ENCODE measurements around the gene IFNAR2. TPM values are rescaled to one million over a fixed set of nuclear protein-coding genes. Genes with fewer than 3 reads are reported as not detected.
"Not testable (repeated sequence)": the region's sequence is repeated elsewhere in the genome, so short reads cannot be mapped to it uniquely, and the experiment has no call there.

IFNAR2 gene
- polyA plus RNA-seq, 1 experiment = 10.3 TPM

- no peaks in the 10 kb centered on the region for H3K36me3 ChIP-seq (ENCODE audit: control insufficient read depth, insufficient read depth, low read length)
- ChIA-PET CTCF (interaction anchor here (0.6 kb wide), 1 partner anchor 8 kb away, joined by 4 read pairs; no protein-coding TSS in a partner anchor), POLR2A (interaction anchor here (0.6 kb wide), 1 partner anchor 299 kb away, joined by 3 read pairs; no protein-coding TSS in a partner anchor)
- no peak for TF ChIP-seq CTCF (IDR thresholded peaks at IDR 0.05; ENCODE audit: insufficient read depth, low read depth, low read length)
- no peak overlapping the region for H3K4me3 ChIP-seq (ENCODE audit: low read depth, low read length)
- H3K27me3 ChIP-seq (ENCODE audit: control insufficient read depth, insufficient read depth, low read length) = no peaks in the 10 kb centered on the region
- DNase-seq (ENCODE audit: low read depth) = no peak
Measured at GRCh38 chr21:33238565-33239255, 9.0 kb downstream of the IFNAR2 start.

GRCh38 chr21:33239559-33240127 lies 9.9 kb downstream of the IFNAR2 start:
- H3K27me3 ChIP-seq (ENCODE audit: control insufficient read depth, insufficient read depth, low read length); CTCF ChIA-PET; H3K4me3 ChIP-seq (ENCODE audit: low read depth, low read length); H3K36me3 ChIP-seq (ENCODE audit: control insufficient read depth, insufficient read depth, low read length); POLR2A ChIA-PET; DNase-seq (ENCODE audit: low read depth): not testable (repeated sequence)

GRCh38 chr21:33240404-33240803 lies 10.7 kb downstream of the IFNAR2 start:
- no peak for DNase-seq (ENCODE audit: low read depth)
- POLR2A ChIA-PET = no interaction called here
- CTCF ChIA-PET = no interaction called here
- no peak for TF ChIP-seq CTCF (IDR thresholded peaks at IDR 0.05; ENCODE audit: insufficient read depth, low read depth, low read length)
- H3K4me3 ChIP-seq (ENCODE audit: low read depth, low read length) = no peak overlapping the region
- peaks cover 1% of the 10 kb centered on the region for H3K36me3 ChIP-seq (ENCODE audit: control insufficient read depth, insufficient read depth, low read length)
- no peaks in the 10 kb centered on the region for H3K27me3 ChIP-seq (ENCODE audit: control insufficient read depth, insufficient read depth, low read length)

GRCh38 chr21:33241846-33242245 lies 12.1 kb downstream of the IFNAR2 start:
- H3K36me3 ChIP-seq (ENCODE audit: control insufficient read depth, insufficient read depth, low read length) = peaks cover 6% of the 10 kb centered on the region
- ChIA-PET POLR2A (no interaction called here), CTCF (no interaction called here)
- no peak overlapping the region for H3K4me3 ChIP-seq (ENCODE audit: low read depth, low read length)
- TF ChIP-seq CTCF (IDR thresholded peaks at IDR 0.05; ENCODE audit: insufficient read depth, low read depth, low read length) = no peak
- H3K27me3 ChIP-seq (ENCODE audit: control insufficient read depth, insufficient read depth, low read length) = no peaks in the 10 kb centered on the region
- DNase-seq (ENCODE audit: low read depth) = no peak

GRCh38 chr21:33242846-33243245 lies 13.1 kb downstream of the IFNAR2 start:
- peaks cover 11% of the 10 kb centered on the region for H3K36me3 ChIP-seq (ENCODE audit: control insufficient read depth, insufficient read depth, low read length)
- DNase-seq (ENCODE audit: low read depth); H3K4me3 ChIP-seq (ENCODE audit: low read depth, low read length); POLR2A ChIA-PET; H3K27me3 ChIP-seq (ENCODE audit: control insufficient read depth, insufficient read depth, low read length): not testable (repeated sequence)
- CTCF ChIA-PET = interaction anchor here (1.0 kb wide), 1 partner anchor 9 kb away, joined by 3 read pairs; no protein-coding TSS in a partner anchor

- CTCF ChIA-PET = interaction anchor here (0.8 kb wide), 1 partner anchor 18 kb away, joined by 3 read pairs; no protein-coding TSS in a partner anchor
- no peak for TF ChIP-seq CTCF (IDR thresholded peaks at IDR 0.05; ENCODE audit: insufficient read depth, low read depth, low read length)
- Histone ChIP-seq H3K4me3 (ENCODE audit: low read depth, low read length) (no peak overlapping the region), H3K27me3 (ENCODE audit: control insufficient read depth, insufficient read depth, low read length) (no peaks in the 10 kb centered on the region), H3K36me3 (ENCODE audit: control insufficient read depth, insufficient read depth, low read length) (peaks cover 11% of the 10 kb centered on the region)
- POLR2A ChIA-PET = no interaction called here
- DNase-seq (ENCODE audit: low read depth) = no peak
Measured at GRCh38 chr21:33244082-33244778, 14.5 kb downstream of the IFNAR2 start.
